HG03439 (cell line): Measurements from ENCODE around the gene RIPPLY2.
"Not testable (repeated sequence)": the region's sequence is repeated elsewhere in the genome, so short reads cannot be mapped to it uniquely, and the experiment has no call there.

Source experiments
- ATAC-seq: cut with Tn5 transposase; IDR thresholded peaks from one replicate; pipeline ENCODE4 v1.9.1; 2021; ENCODE audit warnings: mild to moderate bottlenecking, moderate library complexity; ENCODE audit not compliant: unreplicated experiment

RIPPLY2 gene, protein sequence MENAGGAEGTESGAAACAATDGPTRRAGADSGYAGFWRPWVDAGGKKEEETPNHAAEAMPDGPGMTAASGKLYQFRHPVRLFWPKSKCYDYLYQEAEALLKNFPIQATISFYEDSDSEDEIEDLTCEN

DNA sequence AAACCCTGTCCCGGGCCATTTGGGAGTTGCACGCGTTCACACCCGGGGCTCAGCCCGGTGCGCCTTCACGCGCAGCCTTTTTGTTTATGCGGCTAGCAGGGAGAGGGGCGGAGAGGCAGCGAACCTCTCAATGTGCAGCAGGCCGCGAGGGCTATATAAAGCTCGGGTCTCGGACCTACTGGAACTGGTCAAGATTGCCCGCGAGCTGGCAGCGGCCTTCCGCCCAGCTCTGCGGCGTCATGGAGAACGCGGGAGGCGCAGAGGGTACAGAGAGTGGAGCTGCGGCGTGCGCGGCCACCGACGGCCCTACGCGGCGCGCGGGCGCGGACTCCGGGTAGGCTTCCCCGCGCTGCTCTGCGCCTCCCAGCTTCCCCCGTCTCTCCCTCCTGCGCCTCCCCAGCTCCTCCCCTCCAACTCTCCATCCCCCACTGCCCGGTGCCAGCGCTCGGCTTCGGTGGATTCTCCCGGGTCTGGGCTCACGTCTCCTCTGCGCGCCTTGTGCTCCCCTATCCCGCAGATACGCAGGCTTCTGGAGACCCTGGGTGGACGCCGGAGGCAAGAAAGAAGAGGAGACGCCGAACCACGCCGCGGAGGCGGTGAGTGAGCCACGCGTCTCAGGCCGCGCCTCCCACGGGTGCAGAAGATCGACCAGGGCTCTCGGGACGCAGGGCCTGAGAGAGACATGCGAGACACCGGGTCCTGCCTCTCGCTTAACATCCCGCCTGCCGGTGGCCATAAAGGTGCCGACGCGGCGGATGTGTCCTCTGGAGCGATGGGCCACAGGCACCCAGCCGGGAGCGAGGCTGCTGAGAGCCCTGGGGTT is at the start of gene RIPPLY2:
Gene RIPPLY2, plus strand, starts transcription at position 183 of the 823 bp plus-strand sequence. Its CDS starts 57 bp downstream, at position 240.
- ATAC-seq = no peak

DNA sequence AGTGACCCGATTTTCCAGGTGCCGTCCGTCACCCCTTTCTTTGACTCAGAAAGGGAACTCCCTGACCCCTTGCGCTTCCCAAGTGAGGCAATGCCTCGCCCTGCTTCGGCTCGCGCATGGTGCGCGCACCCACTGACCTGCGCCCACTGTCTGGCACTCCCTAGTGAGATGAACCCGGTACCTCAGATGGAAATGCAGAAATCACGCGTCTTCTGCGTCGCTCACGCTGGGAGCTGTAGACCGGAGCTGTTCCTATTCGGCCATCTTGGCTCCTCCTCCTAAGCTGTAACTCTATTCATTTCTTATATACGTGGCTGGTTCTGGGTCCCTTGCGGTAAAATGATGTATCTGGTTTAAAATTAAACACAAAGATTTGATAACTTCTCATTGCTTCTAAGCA is 49.7 kb upstream of the RIPPLY2 start:
- ATAC-seq = not testable (repeated sequence)

- no peak for ATAC-seq
These were observed 48.3 kb upstream of the RIPPLY2 start for GRCh38 chr6:83804886-83805285.

GRCh38 chr6:83808005-83808404 is 45.2 kb upstream of the RIPPLY2 start:
- no peak for ATAC-seq

- ATAC-seq = no peak
These were observed 44.2 kb upstream of the RIPPLY2 start for GRCh38 chr6:83808926-83809325.

DNA sequence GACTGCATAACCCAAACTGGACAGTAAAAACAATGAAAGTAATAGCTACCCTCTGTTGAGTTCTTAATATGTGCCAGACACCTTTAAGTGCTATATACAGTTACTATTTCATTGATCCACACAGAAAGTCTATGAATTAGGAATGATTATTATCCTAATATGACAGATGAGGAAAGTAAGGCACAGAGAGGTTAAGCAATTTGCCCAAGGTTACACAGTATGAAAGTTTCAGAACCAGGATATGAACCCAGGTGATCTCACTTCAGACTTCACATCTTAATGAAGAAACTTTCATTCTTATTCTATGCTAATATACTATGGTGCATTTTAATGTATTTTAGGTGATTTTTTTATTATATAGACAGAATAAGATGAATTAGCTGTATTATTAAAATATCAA is 40.6 kb upstream of the RIPPLY2 start:
- ATAC-seq = no peak

GRCh38 chr6:83815631-83816272 is 37.4 kb upstream of the RIPPLY2 start:
- ATAC-seq = no peak

- no peak for ATAC-seq
These were observed 30.5 kb upstream of the RIPPLY2 start for GRCh38 chr6:83822629-83823169.

- ATAC-seq = no peak
These were observed 28.8 kb upstream of the RIPPLY2 start for GRCh38 chr6:83824388-83824801.

DNA sequence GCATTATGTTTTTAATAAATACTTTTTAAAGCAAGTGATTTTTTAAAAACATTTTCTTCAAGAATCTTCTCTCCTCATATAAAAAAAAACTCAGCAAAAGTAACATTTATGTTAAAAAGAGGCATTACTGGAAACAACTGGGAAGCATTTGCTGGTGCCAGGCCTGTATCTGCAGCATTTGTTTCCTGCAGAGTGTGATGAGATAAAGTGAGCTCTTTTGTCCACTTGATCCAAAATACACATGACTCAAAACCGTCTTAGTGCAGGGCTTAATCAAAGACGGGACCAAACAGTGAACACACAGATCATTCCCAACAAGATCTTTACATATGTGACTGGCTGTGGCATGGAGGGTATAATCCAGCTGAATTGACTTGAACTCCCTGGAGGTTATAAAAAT is 28.3 kb upstream of the RIPPLY2 start:
- no peak for ATAC-seq

GRCh38 chr6:83827050-83827449 is 26.1 kb upstream of the RIPPLY2 start:
- ATAC-seq = no peak

DNA sequence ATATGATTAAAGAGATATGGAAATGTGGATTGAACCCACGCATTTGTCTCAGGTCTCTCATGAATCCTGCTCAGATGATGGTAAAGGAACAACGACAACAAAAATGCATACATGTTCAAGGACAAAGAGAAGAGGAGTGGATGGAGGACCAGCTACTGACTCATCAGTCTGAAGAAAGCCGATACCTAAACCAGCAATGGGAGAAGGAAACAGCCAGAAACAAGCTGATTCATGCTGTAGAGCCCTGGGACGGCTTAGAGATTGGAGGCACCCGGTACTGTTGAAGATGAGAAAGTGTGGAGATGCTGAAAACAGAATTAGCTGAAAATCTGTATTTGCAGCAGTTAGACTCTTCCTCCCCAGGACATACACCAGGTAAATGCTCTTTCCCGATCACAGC is 14.4 kb upstream of the RIPPLY2 start:
- ATAC-seq = no peak

DNA sequence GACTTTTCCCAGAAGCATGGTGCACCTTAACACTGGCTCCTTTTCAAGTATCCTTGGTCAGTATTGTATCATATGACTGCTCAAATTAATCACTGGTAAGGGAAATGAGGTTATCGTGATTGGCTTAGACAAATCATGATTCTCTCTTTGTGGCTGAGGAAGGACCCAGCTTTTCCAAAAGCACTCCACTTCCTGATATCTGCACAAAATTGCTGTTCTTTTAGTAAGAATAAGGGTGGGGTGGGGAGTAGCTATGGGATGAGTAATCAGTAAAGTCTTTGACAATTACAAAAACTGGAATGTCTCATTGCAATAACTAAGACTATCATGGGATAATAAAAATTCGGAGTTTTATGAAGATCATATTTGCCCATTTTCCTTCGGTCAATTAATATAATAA is 9.0 kb upstream of the RIPPLY2 start:
- ATAC-seq = no peak

DNA sequence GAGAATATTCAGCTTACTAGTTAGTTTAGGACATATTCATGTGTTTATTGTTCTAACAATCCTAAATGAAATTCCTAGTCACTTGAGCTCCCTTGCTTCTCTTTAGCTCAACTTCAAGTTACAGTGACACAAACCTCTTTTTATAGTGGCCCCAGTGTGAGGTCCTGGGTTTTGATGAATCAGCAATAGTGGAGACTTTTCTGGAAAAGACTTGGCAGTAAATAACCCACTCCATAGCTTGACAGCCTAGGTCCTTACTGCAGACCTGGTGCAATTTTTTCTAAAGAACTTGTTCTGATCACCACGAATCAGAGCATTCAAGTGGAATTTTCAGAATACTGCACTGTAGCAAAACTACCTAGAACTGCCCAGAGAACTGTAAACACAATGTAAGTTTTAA is 6.9 kb upstream of the RIPPLY2 start:
- no peak for ATAC-seq

DNA sequence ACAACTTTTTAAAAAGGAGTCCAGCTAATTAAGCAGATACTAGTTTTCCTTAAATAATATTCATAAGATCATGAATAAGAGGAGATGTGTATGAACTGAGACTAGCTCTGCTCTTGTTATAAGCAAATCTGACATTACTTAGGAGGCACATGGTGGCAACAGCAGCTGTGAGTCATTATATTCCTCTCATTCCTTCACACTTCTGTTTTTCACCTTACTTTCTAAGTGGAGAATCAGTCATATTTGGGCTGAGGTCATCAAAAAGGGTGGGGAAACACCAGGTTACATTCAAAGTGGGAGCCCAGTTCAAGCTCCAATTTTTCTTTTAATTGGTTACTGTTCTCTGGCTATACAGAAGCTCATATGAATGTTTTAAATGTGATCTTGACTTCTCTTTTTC is 6.0 kb upstream of the RIPPLY2 start:
- peak; percentile 78 for ATAC-seq

DNA sequence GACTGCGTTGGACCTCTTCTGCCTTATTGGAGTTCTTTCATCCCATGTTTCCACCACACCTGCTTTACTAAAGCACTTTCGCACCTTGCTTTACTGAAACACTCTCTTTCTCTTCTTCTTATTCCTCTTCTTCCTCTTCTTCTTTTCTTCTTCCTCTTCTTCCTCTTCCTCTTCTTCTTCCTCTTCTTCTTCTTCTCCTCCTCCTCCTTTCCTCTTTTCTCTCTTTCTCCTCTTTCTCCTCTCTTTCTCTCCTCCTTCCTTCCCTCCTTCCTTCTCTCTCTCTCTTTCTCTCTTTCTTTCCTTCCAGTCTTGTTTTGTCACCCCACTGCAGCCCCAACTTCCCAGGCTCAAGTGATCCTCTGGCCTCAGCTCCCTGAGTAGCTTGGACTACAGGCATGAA is 4.0 kb upstream of the RIPPLY2 start:
- ATAC-seq = no peak

DNA sequence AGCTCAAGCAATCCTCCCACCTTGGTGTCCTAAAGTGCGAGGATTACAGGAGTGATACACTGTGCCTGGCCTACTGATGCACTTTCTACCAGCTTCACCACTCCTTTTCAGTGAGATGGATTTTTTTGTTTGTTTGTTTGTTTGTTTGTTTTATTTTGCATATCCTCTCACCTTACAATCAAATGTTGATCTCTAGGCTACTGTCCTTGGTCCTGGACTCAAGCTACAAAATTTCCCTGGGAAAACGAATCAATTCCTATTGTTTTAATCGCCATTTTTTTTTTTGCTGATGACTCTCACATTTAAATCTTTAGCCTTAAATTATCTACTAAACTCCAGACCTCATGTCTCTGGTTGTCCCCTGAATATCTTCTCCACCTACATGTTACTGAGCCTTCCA is 3.5 kb upstream of the RIPPLY2 start:
- no peak for ATAC-seq

DNA sequence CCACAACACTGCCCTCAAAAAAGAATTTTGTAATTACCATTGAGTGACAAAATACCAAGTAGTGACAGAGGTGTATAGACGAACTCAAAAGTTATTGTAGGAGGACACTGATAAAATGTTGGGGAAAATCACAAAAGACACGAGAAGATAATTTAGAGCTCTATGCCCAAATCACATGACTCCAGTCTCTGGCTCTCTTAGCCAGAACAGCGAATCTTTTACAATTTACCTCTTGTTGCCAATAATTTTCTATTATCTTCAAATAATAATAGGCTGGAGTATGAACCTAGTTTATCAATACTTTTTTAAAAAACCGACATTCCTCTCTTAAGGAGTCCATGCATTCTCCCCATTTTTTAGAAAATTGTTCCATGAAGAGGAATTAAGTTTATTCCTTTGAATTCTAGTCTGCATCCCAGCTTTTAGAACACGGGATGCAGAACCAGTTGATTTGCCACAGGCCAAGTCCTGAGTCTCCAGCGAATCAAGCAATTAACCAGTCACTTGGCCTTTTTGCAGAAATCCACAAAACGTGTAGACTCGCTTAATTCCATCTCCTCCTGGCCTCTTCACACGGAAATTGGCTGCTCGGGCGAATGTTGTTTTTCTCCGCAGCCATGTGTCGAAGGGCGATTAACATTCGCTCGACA is 507 bp upstream of the RIPPLY2 start:
- no peak for ATAC-seq

DNA sequence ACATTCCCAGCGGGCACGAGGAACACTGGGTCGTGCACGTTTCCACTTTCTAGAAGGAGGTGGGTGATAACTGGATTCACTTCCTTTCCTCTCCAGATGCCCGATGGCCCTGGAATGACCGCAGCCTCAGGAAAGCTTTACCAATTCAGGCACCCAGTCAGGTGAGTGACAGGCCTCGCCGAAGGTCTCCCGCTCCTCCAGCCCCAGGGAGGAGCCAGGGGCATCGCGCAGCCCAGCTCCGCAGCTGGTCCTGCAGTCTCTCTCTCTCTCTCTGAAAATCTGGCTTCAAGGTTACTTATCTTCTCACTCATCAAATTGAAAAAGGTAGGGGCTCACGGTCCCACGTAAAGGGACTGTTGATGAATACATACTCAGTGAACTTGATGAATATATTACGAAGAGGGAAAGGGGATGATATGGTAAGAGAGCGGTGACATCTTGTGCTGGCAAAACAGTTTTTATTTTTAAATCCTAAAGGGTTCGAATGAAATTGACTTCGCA is 891 bp downstream of the RIPPLY2 start:
- no peak for ATAC-seq

GRCh38 chr6:83854766-83855165 is 1.6 kb downstream of the RIPPLY2 start:
- no peak for ATAC-seq
